ENCODE results near the gene DLG4. TPM values are rescaled to one million over a fixed set of nuclear protein-coding genes. Genes with fewer than 3 reads are reported as not detected.
A peak's percentile ranks its signal among the peaks of the same experiment; 100 is the strongest.

DLG4 gene
- total RNA-seq, 1 donor from 2014 or later = 46.1 TPM

- Mint-ChIP-seq H3K4me3 (peak within 1 kb of the TSS; percentile 98), H3K27me3 (peaks cover 4% of the 10 kb centered on the region), H3K27ac (peak within 1 kb of the TSS; percentile 97), H3K36me3 (peaks cover 28% of the 10 kb centered on the region), H3K4me1 (ENCODE audit: unreplicated experiment) (peaks cover 35% of the 10 kb centered on the region), H3K9me3 (no peaks in the 10 kb centered on the region)
- no peak for TF ChIP-seq CTCF (conservative IDR thresholded peaks at IDR 0.05)
- peak; percentile 98 for DNase-seq (ENCODE audit: extremely low spot score, unreplicated experiment)
Observed at GRCh38 chr17:7239091-7240027, 19.7 kb upstream of the DLG4 start, which contains the start of gene PHF23. PHF23 (minus strand) TSS chr17:7239457; CDS start chr17:7239279, 178 bp downstream.

GRCh38 chr17:7238420-7239090 is 18.9 kb upstream of the DLG4 start:
- Mint-ChIP-seq H3K27ac (peak overlapping the region; percentile 97), H3K27me3 (peaks cover 4% of the 10 kb centered on the region), H3K36me3 (peaks cover 27% of the 10 kb centered on the region), H3K4me3 (peak overlapping the region; percentile 98), H3K4me1 (ENCODE audit: unreplicated experiment) (peaks cover 38% of the 10 kb centered on the region), H3K9me3 (no peaks in the 10 kb centered on the region)
- TF ChIP-seq CTCF (conservative IDR thresholded peaks at IDR 0.05) = no peak
- DNase-seq (ENCODE audit: extremely low spot score, unreplicated experiment) = no peak

- Mint-ChIP-seq H3K4me1 (ENCODE audit: unreplicated experiment) (peaks cover 40% of the 10 kb centered on the region), H3K9me3 (no peaks in the 10 kb centered on the region), H3K4me3 (peak overlapping the region; percentile 98), H3K27me3 (peaks cover 4% of the 10 kb centered on the region), H3K27ac (peak overlapping the region; percentile 77), H3K36me3 (peaks cover 27% of the 10 kb centered on the region)
- TF ChIP-seq CTCF (conservative IDR thresholded peaks at IDR 0.05) = no peak
- DNase-seq (ENCODE audit: extremely low spot score, unreplicated experiment) = no peak
Observed at GRCh38 chr17:7237761-7238419, 18.3 kb upstream of the DLG4 start.

GRCh38 chr17:7237266-7237760 is 17.7 kb upstream of the DLG4 start:
- Mint-ChIP-seq H3K27me3 (no peaks in the 10 kb centered on the region), H3K9me3 (no peaks in the 10 kb centered on the region), H3K27ac (peak overlapping the region; percentile 77), H3K36me3 (peaks cover 24% of the 10 kb centered on the region), H3K4me3 (peak overlapping the region; percentile 84), H3K4me1 (ENCODE audit: unreplicated experiment) (peaks cover 38% of the 10 kb centered on the region)
- DNase-seq (ENCODE audit: extremely low spot score, unreplicated experiment) = no peak
- no peak for TF ChIP-seq CTCF (conservative IDR thresholded peaks at IDR 0.05)

GRCh38 chr17:7236808-7237207 is 17.2 kb upstream of the DLG4 start:
- no peaks in the 10 kb centered on the region for H3K9me3 Mint-ChIP-seq
- peaks cover 43% of the 10 kb centered on the region for H3K4me1 Mint-ChIP-seq (ENCODE audit: unreplicated experiment)
- H3K36me3 Mint-ChIP-seq = peaks cover 28% of the 10 kb centered on the region
- no peak for DNase-seq (ENCODE audit: extremely low spot score, unreplicated experiment)
- peak overlapping the region; percentile 77 for H3K27ac Mint-ChIP-seq
- no peaks in the 10 kb centered on the region for H3K27me3 Mint-ChIP-seq
- H3K4me3 Mint-ChIP-seq = peak overlapping the region; percentile 84
- no peak for TF ChIP-seq CTCF (conservative IDR thresholded peaks at IDR 0.05)

Measured in type B pancreatic cell (in vitro differentiated cells).